NB4 (cell line): ENCODE data around the gene SS18L1.

Experiments
- CTCF ChIP-seq: IDR thresholded peaks from one replicate; pipeline ENCODE4 v1.5.1; 2012; ENCODE audit warnings: low read depth, low read length
- MYC ChIP-seq: IDR thresholded peaks from 2 replicates; pipeline ENCODE4 v1.6.1; 2011; ENCODE audit warnings: low read depth, low read length
- POLR2A ChIP-seq: IDR thresholded peaks from 2 replicates; pipeline ENCODE4 v1.6.1; 2011; ENCODE audit warnings: mild to moderate bottlenecking; ENCODE audit not compliant: insufficient read length; ENCODE audit errors: extremely low read depth
- TF ChIP-seq, protein P1 (sequence below): IDR thresholded peaks from 2 replicates; pipeline ENCODE4 v1.6.1; 2011; ENCODE audit warnings: low read depth, low read length

DNA sequence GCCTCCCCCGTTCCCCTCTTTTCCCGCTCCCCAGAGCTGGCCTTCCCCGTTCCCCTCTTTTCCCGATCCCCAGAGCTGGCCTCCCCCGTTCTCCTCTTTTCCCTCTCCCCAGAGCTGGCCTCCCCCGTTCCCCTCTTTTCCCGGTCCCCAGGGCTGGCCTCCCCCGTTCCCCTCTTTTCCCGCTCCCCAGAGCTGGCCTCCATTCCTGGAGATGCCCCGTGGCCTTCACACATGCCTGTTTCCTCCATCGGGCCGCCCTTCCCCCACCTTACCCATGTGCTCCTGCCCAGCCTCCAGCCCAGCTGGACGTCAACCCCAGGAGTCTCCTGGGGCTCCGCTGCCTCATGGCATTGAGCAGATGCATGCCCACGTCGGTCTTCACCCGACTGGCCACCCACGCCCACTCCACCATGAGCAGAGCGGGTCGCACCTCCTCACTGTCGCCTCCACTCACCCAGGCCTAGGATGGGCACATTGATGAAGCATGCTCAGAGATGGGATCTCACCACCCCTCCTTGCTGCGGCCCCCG lies 8.3 kb downstream of the SS18L1 start:
- TF ChIP-seq CTCF = no peak
- TF ChIP-seq, protein P1, sequence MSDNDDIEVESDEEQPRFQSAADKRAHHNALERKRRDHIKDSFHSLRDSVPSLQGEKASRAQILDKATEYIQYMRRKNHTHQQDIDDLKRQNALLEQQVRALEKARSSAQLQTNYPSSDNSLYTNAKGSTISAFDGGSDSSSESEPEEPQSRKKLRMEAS = no peak
- no peak for TF ChIP-seq POLR2A
- TF ChIP-seq MYC = no peak
